Erythroblast (primary cell): ENCODE data around the gene GPR55.

ENCODE experiments used
- GATA1 ChIP-seq: IDR thresholded peaks from 2 replicates; pipeline ENCODE4 v1.6.1; 2011; ENCODE audit warnings: low read depth, mild to moderate bottlenecking, control low read depth, low read length, moderate library complexity
- POLR2A ChIP-seq: IDR thresholded peaks from 2 replicates; pipeline ENCODE4 v1.6.1; 2011; ENCODE audit warnings: mild to moderate bottlenecking, low read length

GRCh38 chr2:230871361-230872150 is 53.5 kb downstream of the GPR55 start:
- TF ChIP-seq POLR2A (no peak), GATA1 (no peak)
